ENCODE measurements around the gene HDAC8.
"Not testable (repeated sequence)": the region's sequence is repeated elsewhere in the genome, so short reads cannot be mapped to it uniquely, and the experiment has no call there.

The HDAC8 gene

GRCh38 chrX:72372735-72373134 lies 199.9 kb downstream of the HDAC8 start:
- DNase-seq (ENCODE audit: low spot score) = no peak

- DNase-seq (ENCODE audit: low spot score) = no peak
Observed at GRCh38 chrX:72371405-72371804, 201.2 kb downstream of the HDAC8 start.

- no peak for DNase-seq (ENCODE audit: low spot score)
Observed at GRCh38 chrX:72368796-72369195, 203.8 kb downstream of the HDAC8 start.

GRCh38 chrX:72367516-72367915 lies 205.1 kb downstream of the HDAC8 start:
- DNase-seq (ENCODE audit: low spot score) = no peak

- DNase-seq (ENCODE audit: low spot score) = no peak
Observed at GRCh38 chrX:72366701-72367454, 205.8 kb downstream of the HDAC8 start.

- no peak for DNase-seq (ENCODE audit: low spot score)
Observed at GRCh38 chrX:72366178-72366577, 206.5 kb downstream of the HDAC8 start.

- DNase-seq (ENCODE audit: low spot score) = no peak
Observed at GRCh38 chrX:72365126-72365525, 207.5 kb downstream of the HDAC8 start.

- DNase-seq (ENCODE audit: low spot score) = no peak
Observed at GRCh38 chrX:72360326-72360725, 212.3 kb downstream of the HDAC8 start.

- peak; percentile 16 for DNase-seq (ENCODE audit: low spot score)
Observed at GRCh38 chrX:72358313-72358712, 214.3 kb downstream of the HDAC8 start.

GRCh38 chrX:72352786-72353185 lies 219.9 kb downstream of the HDAC8 start:
- DNase-seq (ENCODE audit: low spot score) = no peak

GRCh38 chrX:72351606-72352334 lies 220.9 kb downstream of the HDAC8 start:
- DNase-seq (ENCODE audit: low spot score) = no peak

GRCh38 chrX:72349190-72349589 lies 223.5 kb downstream of the HDAC8 start:
- no peak for DNase-seq (ENCODE audit: low spot score)

- no peak for DNase-seq (ENCODE audit: low spot score)
Observed at GRCh38 chrX:72348247-72348979, 224.2 kb downstream of the HDAC8 start.

- peak; percentile 6 for DNase-seq (ENCODE audit: low spot score)
Observed at GRCh38 chrX:72347366-72347765, 225.3 kb downstream of the HDAC8 start.

GRCh38 chrX:72346302-72346949 lies 226.2 kb downstream of the HDAC8 start:
- no peak for DNase-seq (ENCODE audit: low spot score)

- DNase-seq (ENCODE audit: low spot score) = no peak
Observed at GRCh38 chrX:72340626-72341025, 232.0 kb downstream of the HDAC8 start.

- no peak for DNase-seq (ENCODE audit: low spot score)
Observed at GRCh38 chrX:72340041-72340440, 232.6 kb downstream of the HDAC8 start.

GRCh38 chrX:72330131-72330530 lies 242.5 kb downstream of the HDAC8 start:
- DNase-seq (ENCODE audit: low spot score) = no peak

GRCh38 chrX:72326605-72327300 lies 245.9 kb downstream of the HDAC8 start:
- DNase-seq (ENCODE audit: low spot score) = no peak

- DNase-seq (ENCODE audit: low spot score) = not testable (repeated sequence)
Observed at GRCh38 chrX:72319651-72320050, 253.0 kb downstream of the HDAC8 start.

GRCh38 chrX:72317139-72317538 lies 255.5 kb downstream of the HDAC8 start:
- DNase-seq (ENCODE audit: low spot score) = no peak
